GM15510 (cell line): ENCODE measurements around the gene SLC25A33.

ENCODE experiments used
- POLR2A ChIP-seq: IDR thresholded peaks from 3 replicates; pipeline ENCODE4 v1.6.1; 2011; ENCODE audit warnings: borderline replicate concordance; ENCODE audit not compliant: insufficient read length; ENCODE audit errors: extremely low read depth

Gene SLC25A33

DNA sequence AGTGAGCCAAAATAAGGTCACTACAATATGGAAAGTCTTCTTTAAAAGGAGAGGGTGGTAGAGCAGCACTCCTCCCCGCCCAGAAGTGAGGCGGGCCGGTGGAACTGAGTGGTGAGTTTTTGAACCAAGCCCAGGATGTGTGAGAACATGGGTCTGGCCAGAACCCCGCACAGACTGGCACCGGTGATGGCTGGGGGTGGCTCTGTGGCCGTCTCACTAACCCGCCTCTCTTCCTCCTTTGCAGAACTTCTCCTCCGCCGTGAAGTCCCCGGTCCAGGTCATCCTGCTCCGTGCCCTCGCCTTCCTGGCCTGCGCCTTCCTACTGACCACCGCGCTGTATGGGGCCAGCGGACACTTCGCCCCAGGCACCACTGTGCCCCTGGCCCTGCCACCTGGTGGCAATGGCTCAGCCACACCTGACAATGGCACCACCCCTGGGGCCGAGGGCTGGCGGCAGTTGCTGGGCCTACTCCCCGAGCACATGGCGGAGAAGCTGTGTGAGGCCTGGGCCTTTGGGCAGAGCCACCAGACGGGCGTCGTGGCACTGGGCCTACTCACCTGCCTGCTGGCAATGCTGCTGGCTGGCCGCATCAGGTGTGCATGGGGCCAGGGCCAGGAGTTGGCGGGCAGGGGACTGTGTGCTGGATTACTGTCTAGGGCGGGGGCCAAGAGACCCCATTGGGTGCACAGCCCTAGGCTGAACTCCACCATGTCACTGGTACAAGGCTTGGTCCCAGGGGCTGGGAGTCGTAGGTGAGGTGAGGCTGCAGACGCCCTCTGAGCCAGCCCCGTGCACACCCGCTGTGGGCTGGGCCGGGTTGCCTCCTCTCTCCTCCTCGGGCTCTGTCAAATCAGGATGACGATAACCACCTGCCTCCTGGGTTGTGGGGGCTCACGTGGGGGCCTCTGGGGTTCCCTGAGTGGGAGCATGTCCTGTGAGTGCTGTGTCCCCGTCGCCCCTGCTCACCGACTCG is 61.9 kb downstream of the SLC25A33 start:
- no peak for TF ChIP-seq POLR2A

DNA sequence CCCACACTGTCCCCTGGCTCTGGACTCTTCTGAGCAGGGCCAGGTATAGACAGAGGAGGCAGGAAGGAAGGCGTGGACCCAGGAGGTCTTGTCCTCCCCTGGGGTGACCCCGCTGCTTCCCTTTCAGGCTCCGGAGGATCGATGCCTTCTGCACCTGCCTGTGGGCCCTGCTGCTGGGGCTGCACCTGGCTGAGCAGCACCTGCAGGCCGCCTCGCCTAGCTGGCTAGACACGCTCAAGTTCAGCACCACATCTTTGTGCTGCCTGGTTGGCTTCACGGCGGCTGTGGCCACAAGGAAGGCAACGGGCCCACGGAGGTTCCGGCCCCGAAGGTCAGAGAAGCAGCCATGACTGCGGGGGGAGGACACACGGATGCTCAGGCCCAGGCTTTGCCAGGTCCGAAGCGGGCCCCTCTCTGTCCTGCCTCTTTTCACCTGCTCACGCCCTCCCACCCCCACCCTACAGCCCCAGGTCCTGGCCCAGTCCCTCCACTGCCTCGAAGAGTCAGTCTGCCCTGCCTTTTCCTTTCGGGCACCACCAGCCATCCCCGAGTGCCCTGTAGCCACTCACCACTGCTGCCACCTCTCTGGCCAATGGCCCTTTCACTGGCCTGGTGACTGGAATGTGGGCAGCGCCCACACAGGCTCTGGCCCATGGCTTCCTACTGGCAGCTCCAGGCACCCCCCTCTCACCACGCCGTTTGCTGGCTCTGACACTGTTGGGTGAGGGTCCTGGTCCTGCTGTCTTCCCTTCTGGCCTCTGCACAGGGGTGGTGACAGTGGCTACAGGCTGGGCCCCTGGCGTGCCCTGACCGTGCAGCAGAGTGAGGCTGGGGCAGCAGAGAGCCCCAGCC is 62.9 kb downstream of the SLC25A33 start:
- TF ChIP-seq POLR2A, result no peak

DNA sequence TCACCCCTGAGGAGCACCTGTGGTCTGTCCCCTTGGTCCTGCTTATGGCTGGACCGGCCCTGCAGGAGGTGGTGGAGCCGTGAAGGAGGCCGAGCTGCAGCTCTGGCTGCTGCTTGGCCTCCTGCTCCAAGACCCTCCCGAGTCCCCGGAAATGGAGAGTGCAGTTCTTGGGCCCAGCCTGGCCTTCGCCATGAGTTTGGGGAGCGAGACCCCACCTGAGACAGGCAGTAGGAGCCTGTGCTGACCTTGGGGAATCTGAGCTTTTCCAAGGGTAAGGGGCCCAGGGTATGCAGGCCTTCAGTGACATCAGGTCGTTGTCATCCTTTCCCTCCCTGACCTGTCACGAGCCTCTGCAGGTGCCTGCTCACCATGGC is 63.5 kb downstream of the SLC25A33 start:
- TF ChIP-seq POLR2A, result no peak

DNA sequence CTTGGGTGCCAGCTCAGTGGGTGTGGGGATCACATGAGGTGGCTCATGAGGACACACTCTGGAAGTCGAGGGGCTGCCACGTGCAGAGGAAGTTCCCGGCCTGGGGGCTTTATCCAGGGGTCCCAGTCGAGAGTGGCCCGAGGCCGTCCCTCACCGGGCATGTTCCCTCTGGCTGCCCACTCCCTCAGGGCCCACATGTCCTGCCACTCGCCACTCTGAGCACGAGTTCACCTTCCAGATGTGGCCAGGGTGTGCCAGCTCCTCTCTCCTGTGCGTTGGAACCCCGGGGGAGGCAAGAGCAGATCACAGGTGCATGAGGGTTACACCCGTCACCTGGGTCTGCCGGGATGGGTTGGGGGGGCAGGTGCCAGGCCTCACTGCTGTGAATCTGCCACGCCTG is 64.0 kb downstream of the SLC25A33 start:
- TF ChIP-seq POLR2A, result no peak

DNA sequence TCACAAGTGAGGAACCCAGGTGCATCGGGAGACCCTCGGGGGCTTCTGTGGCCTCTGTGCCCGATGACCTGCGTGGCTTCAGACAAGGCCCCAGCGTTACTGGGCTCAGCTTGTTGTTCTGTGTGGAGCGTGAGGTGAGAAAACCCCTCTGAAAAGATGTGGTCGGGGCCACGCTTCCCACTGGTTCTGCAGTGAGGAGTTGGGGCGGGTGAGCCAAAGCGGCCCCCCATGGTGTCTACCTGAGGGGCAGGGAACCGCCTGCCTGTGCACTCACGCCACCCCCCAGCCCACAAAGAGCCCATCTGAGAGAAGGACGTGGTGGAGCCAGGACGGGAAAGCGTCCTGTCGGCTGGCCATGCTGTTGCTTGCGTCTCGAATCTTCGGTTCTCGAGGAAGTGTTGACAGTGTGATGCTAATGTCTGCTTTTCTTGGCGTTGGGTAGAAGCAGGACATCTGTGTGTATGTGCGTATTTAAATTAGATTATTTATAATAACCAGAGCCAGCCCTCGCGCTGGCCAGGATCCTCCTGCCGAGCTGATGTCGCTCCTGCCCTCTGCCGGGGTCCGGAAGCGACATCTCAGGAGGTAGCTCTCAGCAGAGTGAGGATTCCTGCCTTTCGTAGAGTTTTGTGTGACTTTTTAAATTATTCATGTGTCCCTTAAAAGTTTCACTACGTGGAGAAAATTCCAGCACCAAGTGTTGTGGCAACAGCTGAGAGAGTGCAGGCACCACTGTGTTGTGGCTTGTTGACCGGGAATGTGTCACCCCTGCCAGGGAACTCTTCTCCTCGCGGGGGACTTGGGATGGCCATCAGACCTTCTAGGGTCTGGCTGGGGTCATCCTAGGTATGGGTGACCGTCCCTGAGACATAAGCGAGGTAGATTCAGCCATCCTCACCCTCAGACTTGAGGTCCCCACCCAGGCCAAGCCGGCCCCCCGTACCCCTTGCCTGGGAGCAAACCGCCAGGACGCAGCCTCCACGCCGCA is 64.8 kb downstream of the SLC25A33 start:
- TF ChIP-seq POLR2A, result no peak

DNA sequence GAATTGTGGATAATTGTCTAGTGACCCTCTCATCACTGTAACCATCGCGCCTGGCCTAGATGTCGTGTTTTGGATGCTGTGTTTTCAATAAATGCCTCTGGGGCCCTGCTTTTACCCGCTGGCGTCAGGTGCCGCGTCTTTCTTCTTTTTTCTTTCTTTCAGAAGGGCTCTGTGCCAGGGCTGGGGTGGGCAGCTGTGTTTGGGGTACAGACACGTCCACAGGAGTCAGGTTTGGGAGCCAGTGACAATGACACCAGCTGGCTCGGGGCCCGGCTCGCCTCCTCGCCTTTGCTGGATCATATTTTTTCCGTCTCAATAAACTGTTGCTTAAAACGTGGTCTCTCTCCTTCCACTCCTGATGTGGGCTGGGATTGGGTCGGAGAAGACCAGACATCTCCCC is 65.6 kb downstream of the SLC25A33 start:
- TF ChIP-seq POLR2A, result no peak

- TF ChIP-seq POLR2A, result no peak
Measured at GRCh38 chr1:9605946-9606455, 66.7 kb downstream of the SLC25A33 start.

- TF ChIP-seq POLR2A, result no peak
Measured at GRCh38 chr1:9606458-9606857, 67.2 kb downstream of the SLC25A33 start.

DNA sequence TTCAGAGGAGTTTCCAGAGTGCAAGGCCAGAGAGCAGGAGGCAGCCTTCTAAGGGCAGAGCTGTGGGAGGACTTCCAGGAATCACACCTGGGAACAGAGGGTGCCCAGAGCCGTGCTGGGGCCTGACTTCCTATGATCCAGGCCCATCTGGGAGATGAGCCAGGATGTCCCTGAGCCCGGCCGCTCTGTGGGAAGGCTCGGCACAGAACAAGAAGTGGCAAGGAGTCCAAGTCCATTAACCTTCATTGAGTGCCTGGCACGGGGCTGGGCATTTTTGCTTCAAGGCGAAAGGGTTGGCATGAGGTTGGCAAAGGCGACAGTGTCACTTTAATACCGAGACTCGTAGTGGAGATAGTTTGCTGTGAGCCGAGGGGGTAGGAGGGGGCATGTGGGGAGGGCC is 67.7 kb downstream of the SLC25A33 start:
- no peak for TF ChIP-seq POLR2A

GRCh38 chr1:9607352-9607751 is 68.1 kb downstream of the SLC25A33 start:
- TF ChIP-seq POLR2A, result no peak

GRCh38 chr1:9609998-9610397 is 70.7 kb downstream of the SLC25A33 start:
- no peak for TF ChIP-seq POLR2A

- TF ChIP-seq POLR2A, result no peak
Measured at GRCh38 chr1:9610548-9610947, 71.3 kb downstream of the SLC25A33 start.

DNA sequence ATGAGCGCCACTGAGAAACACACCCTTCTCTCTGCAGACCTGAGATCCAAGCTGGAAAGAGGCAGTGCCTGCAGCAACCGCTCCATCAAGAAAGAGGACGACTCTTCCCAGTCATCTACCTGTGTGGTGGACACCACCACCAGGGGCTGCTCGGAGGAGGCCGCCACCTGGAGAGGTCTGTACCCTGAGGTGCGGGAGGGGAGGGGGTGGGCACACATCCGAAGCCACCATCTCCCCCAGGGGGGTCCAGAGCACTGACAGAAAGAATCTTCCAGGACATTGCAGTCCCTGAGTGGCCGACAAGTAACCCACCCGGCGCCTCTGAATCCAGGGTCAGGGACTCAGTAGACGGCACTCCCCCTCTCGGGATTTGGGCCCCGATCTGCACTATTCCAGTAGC is 72.5 kb downstream of the SLC25A33 start:
- no peak for TF ChIP-seq POLR2A
